GM12875 (cell line): ENCODE results near the gene TRIM44.

Experiments
- H3K4me3 ChIP-seq: one replicate; pipeline ENCODE4 v1.5.1; 2011; ENCODE audit warnings: low read depth, low read length, control low read depth
- TF ChIP-seq, protein P1 (sequence below): IDR thresholded peaks from 2 replicates; pipeline ENCODE4 v1.5.1; 2011; ENCODE audit warnings: low read depth, mild to moderate bottlenecking, control low read depth, inconsistent platforms, low read length, moderate library complexity, borderline replicate concordance; ENCODE audit not compliant: insufficient read depth

Gene TRIM44

DNA sequence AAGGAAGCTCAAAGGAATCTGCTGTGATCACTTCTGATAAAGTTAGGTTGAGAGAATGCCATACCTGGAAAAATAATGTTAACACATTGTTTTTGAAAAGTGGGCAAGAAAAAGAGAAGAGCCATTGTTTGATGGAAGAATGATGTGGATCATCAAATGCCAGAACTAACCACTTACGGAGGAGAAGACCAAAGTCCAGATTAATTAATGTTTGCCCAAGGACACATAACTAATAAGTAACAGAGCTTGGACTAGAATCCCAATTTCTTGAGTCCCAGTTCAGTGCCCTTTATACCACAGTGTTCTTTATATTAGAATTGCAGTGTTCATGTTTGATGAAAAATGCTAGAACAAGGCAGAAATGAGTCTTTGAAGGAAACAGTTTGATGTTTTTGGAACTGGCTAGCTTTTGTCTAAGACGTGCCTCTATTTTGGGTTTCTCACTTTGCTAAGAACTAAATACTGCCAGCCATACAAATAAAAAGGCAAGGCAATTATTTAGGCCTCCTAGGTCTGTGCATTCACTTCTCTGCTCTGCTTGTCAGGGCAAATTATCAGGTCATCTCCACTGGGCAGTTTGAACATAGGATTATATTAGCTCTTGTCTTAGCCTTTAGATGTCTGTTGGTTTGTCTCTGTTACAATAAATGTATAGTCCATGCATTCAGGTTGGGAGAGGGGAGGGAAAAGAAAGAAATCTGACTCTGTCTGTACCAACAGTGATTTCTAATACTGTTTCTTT is 72.3 kb downstream of the TRIM44 start:
- TF ChIP-seq, protein P1, sequence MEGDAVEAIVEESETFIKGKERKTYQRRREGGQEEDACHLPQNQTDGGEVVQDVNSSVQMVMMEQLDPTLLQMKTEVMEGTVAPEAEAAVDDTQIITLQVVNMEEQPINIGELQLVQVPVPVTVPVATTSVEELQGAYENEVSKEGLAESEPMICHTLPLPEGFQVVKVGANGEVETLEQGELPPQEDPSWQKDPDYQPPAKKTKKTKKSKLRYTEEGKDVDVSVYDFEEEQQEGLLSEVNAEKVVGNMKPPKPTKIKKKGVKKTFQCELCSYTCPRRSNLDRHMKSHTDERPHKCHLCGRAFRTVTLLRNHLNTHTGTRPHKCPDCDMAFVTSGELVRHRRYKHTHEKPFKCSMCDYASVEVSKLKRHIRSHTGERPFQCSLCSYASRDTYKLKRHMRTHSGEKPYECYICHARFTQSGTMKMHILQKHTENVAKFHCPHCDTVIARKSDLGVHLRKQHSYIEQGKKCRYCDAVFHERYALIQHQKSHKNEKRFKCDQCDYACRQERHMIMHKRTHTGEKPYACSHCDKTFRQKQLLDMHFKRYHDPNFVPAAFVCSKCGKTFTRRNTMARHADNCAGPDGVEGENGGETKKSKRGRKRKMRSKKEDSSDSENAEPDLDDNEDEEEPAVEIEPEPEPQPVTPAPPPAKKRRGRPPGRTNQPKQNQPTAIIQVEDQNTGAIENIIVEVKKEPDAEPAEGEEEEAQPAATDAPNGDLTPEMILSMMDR, result no peak
- H3K4me3 ChIP-seq, result no peak overlapping the region

DNA sequence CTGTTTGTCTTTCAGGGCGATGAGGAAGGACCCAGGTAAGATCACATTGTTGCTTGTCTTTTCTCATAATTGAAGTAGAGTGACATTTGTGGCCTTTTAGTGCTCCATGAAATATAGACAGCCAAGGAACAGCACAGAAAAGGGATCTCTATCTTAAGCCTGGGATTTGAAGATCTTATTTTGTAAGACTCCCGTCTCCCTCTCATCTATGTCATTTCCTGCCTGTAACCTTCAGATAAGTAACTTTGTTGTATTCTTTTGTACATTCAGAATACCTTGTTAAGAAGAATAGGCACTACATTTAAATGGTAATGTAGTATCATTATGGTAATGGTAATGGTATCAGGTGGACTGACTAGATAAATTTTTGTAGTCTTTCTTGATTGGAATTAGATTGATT is 72.8 kb downstream of the TRIM44 start:
- TF ChIP-seq, protein P1, result no peak
- no peak overlapping the region for H3K4me3 ChIP-seq

DNA sequence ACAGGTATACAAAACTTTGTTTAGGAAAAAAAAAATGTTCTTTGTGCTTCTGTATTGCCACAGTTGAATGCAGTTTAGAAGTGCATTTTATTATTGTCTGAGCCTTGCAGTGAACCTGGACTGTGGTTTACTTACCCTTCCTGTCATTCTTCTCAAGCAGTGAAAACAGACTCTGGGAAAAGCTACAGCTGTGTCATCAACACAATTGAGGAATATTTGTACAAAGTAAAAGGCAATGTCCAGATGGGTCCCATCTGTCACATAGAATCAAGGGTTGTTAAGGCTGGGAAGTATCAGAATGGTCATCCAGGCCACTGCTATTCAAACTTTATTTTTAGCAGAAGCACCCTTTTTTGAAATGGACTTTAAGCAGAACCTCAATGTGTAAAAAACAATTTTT is 73.3 kb downstream of the TRIM44 start:
- TF ChIP-seq, protein P1, result no peak

DNA sequence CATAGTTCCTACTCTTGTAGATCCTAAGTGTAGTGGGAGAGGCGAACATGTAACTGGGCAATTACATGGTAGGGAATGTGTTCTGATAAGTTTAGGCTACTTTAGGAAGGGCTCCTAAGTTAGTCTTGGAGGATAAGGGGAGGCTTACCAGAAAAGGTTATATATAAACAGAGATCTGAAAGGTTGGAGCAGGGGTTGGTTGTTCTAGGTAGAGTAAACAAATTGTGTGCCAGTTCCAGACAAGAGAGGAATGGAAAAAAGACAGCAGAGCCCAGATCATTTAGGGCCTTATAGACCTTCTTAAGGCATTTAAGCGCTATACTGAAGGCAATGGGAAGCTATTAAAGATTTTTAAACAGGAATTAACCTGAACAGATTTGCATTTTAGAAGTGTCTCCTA is 74.4 kb downstream of the TRIM44 start:
- H3K4me3 ChIP-seq, result no peak overlapping the region
- TF ChIP-seq, protein P1, result no peak

More for the DNA sequence above, 73.3 kb downstream of the TRIM44 start:
- no peak overlapping the region for H3K4me3 ChIP-seq

DNA sequence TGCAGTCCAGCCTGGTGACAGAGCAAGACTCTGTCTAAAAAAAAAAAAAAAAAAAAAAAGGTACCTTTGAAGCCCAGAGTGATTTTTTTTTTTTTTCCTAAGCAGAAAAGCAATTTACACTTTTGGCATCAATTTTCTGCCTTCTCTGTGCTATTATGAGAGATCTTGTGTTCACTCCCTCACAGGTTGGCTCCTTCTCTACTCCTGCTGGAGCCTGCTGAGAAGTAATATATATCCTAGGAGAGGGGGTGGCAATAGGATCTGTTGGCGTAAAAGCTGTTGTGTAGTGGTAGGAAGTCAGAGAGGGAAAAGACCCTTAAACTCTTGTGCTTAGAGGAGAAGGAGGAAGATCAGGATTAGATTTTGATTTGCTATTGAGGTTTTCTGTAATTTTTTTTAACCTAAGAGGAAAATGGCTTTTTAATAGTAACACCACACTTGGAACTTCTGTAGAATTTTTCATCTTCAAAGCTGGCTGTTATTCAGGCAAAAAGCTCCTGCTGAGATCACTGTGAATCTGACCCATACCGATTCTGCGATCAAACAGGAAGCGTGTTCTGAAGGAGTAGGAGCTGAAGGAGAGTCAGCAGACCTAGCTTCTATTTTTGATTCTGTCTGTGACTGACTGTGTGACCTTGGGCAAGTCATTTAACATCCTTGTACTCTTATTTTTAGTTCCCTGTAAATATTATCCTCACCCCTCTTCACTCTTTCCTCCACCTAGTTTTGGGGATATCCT is 77.7 kb downstream of the TRIM44 start:
- TF ChIP-seq, protein P1, result no peak
- no peak overlapping the region for H3K4me3 ChIP-seq

DNA sequence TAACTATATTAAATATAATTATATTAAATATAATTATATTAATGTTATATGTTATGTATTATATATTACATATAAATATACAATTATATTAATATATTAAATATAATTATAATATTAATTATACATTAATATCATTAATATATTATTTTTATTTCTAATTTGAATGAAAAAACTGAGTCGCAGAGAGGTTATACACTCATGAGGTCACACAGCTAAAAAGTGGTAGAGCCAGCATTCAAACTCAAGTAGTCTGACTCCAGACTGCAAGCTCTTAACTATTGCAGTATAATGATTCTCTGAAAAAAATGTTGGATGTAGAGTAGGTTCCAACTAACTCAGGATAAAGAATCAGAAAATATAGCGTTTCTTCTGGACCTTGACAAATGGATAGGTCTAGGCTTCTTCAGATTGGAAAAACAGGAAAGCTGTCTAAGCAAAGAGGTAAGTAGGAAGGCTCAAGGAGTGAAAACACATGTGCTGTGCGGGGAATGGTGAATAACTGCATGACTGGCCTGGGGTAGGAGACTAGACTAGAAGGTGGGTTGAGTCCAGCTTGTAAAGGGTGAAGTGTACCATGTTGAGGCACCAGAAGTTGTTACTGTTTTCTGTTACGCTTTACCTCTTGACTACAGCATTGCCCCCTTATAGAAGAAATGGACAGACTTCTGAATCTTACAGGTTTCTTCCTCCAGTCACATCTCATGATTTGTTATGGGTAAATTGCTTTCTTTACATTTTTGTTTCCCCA is 80.3 kb downstream of the TRIM44 start:
- no peak overlapping the region for H3K4me3 ChIP-seq
- TF ChIP-seq, protein P1, result no peak
